ENCODE data around the gene EBLN1.
"Not testable (repeated sequence)": the region's sequence is repeated elsewhere in the genome, so short reads cannot be mapped to it uniquely, and the experiment has no call there.

EBLN1 gene

GRCh38 chr10:22228943-22229801 lies 11.4 kb upstream of the EBLN1 start:
- peak; percentile 28 to 96 (median 78) for DNase-seq

GRCh38 chr10:22228167-22228938 lies 10.5 kb upstream of the EBLN1 start:
- DNase-seq: no peak

GRCh38 chr10:22226599-22226998 lies 8.8 kb upstream of the EBLN1 start:
- DNase-seq: no peak

GRCh38 chr10:22222236-22223190 lies 4.7 kb upstream of the EBLN1 start:
- DNase-seq: no peak

GRCh38 chr10:22219308-22219707 lies 1.5 kb upstream of the EBLN1 start:
- DNase-seq: no peak

- DNase-seq: no peak
Measured at GRCh38 chr10:22218448-22218847, 633 bp upstream of the EBLN1 start.

- not testable (repeated sequence) for DNase-seq
Measured at GRCh38 chr10:22217084-22217483, 731 bp downstream of the EBLN1 start.

- DNase-seq: no peak
Measured at GRCh38 chr10:22210267-22210666, 7.5 kb downstream of the EBLN1 start.

GRCh38 chr10:22193945-22194344 lies 23.9 kb downstream of the EBLN1 start:
- DNase-seq: no peak

GRCh38 chr10:22185586-22185985 lies 32.2 kb downstream of the EBLN1 start:
- no peak for DNase-seq

- no peak for DNase-seq
Measured at GRCh38 chr10:22183771-22184461, 33.9 kb downstream of the EBLN1 start.

GRCh38 chr10:22180724-22181123 lies 37.1 kb downstream of the EBLN1 start:
- no peak for DNase-seq

- DNase-seq: no peak
Measured at GRCh38 chr10:22174442-22174841, 43.4 kb downstream of the EBLN1 start.

- DNase-seq: no peak
Measured at GRCh38 chr10:22171131-22171530, 46.7 kb downstream of the EBLN1 start.

- DNase-seq: no peak
Measured at GRCh38 chr10:22170582-22170981, 47.2 kb downstream of the EBLN1 start.

- DNase-seq: no peak
Measured at GRCh38 chr10:22159979-22160378, 57.8 kb downstream of the EBLN1 start.

GRCh38 chr10:22159180-22159579 lies 58.6 kb downstream of the EBLN1 start:
- DNase-seq: no peak

Data from hypothalamus (tissue), 51 donors.